Mammary epithelial cell (primary cell): ENCODE results near the gene RNASE12.

ENCODE experiments used
- EZH2 ChIP-seq: IDR thresholded peaks from 2 replicates; pipeline ENCODE4 v1.6.1; 2012; ENCODE audit warnings: low read length, inconsistent platforms, borderline replicate concordance
- TF ChIP-seq, protein P1 (sequence below), 2 donors: IDR thresholded peaks in 1 of 2; conservative IDR thresholded peaks in 1 of 2; 2 replicates each; pipeline ENCODE4 v1.5.1; 2011 to 2012; ENCODE audit warnings: inconsistent platforms in 2 of 2, low read length in 2 of 2, mild to moderate bottlenecking in 2 of 2, control low read depth in 1 of 2, low read depth in 1 of 2; ENCODE audit not compliant: insufficient read depth in 1 of 2; ENCODE audit errors: extremely low read depth in 1 of 2

GRCh38 chr14:20563971-20564370, 27.2 kb downstream of the RNASE12 start:
- TF ChIP-seq, protein P1, sequence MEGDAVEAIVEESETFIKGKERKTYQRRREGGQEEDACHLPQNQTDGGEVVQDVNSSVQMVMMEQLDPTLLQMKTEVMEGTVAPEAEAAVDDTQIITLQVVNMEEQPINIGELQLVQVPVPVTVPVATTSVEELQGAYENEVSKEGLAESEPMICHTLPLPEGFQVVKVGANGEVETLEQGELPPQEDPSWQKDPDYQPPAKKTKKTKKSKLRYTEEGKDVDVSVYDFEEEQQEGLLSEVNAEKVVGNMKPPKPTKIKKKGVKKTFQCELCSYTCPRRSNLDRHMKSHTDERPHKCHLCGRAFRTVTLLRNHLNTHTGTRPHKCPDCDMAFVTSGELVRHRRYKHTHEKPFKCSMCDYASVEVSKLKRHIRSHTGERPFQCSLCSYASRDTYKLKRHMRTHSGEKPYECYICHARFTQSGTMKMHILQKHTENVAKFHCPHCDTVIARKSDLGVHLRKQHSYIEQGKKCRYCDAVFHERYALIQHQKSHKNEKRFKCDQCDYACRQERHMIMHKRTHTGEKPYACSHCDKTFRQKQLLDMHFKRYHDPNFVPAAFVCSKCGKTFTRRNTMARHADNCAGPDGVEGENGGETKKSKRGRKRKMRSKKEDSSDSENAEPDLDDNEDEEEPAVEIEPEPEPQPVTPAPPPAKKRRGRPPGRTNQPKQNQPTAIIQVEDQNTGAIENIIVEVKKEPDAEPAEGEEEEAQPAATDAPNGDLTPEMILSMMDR (conservative IDR thresholded peaks at IDR 0.05 in 1 of 2, IDR thresholded peaks at IDR 0.05 in 1 of 2; ENCODE audit: extremely low read depth in 1 of 2, insufficient read depth in 1 of 2, low read depth in 1 of 2, low read length in 2 of 2): no peak
- TF ChIP-seq EZH2: no peak
